Measurements from ENCODE around the gene PSEN1.
A peak's percentile ranks its signal among the peaks of the same experiment; 100 is the strongest.

The PSEN1 gene

DNA sequence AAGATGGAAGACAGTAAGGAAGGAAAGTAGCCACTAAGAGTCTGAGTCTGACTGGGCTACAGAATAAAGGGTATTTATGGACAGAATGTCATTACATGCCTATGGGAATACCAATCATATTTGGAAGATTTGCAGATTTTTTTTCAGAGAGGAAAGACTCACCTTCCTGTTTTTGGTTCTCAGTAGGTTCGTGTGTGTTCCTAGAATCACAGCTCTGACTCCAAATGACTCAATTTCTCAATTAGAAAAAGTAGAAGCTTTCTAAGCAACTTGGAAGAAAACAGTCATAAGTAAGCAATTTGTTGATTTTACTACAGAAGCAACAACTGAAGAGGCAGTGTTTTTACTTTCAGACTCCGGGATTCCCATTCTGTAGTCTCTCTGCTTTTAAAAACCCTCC, 85.6 kb downstream of the PSEN1 start:
- no peak for DNase-seq

DNA sequence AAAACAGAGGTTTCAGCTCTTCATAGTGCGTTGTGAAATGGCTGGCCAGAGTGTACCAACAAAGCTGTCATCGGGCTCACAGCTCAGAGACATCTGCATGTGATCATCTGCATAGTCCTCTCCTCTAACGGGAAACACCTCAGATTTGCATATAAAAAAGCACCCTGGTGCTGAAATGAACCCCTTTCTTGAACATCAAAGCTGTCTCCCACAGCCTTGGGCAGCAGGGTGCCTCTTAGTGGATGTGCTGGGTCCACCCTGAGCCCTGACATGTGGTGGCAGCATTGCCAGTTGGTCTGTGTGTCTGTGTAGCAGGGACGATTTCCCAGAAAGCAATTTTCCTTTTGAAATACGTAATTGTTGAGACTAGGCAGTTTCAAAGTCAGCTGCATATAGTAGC, 86.7 kb downstream of the PSEN1 start:
- DNase-seq = peak; percentile 42

DNA sequence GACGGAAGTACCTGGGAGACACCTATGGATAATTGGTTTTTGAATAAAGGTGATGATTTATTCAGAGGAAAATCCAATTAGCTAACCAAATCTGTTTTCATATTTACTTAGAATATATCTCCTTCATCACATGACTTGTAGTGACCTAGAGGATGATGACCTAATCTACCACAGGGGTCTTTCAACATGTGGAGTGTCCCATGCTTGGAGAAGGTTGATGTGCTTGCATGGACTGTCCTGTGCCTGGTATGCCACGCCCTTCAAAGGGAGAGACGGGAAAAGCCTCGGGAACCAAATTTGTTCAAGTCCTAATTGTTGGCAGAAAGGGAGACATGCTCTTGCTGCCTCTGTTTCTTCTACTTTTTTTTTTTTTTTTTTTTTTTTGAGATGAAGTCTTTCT, 89.2 kb downstream of the PSEN1 start:
- DNase-seq = no peak

DNA sequence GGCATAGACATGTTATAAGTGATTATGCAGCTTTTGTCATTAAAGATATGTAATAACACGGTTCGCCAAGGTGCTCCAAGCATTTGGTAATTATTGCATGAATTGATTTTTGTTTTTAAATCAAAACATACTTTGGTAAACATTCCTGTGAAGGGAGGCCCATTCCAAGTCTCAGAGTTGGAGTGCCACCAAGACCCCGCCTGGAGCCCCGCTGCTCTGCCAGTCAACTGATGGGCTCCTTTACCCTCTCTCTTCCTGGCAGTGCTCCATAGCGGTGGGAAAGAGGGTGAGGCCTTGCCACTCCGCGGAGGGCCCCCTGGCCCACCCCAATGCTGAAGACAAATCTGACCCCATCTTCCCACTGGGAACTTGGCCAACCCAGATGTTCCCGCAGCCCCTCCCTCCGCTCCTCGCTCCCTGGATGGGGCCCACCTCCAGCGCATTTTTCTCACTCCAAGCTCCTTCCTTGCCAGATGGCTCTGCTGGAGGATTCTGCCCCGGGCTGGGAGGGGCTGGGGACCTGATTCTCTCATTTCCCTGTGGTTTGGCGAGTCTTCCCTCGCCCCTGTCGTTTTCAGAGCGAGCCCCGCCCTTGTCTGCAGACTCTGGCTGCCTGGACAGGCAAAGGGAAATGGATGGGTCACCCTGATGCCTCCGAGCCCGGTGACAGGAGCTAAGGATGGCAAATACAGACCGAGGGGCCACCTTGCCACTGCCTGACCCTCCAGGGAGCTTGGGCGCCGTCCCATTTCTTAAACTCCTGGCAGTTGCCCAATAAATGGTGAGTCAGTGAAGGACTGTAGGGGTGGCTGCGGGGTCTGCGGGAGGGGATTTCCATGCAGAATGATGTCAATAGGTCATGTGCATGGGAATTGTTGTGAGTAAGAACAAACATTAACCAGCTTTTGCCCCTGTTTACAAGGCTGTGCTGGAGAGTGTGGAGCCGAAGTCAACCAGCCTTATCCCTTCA, 91.8 kb downstream of the PSEN1 start:
- DNase-seq = no peak

DNA sequence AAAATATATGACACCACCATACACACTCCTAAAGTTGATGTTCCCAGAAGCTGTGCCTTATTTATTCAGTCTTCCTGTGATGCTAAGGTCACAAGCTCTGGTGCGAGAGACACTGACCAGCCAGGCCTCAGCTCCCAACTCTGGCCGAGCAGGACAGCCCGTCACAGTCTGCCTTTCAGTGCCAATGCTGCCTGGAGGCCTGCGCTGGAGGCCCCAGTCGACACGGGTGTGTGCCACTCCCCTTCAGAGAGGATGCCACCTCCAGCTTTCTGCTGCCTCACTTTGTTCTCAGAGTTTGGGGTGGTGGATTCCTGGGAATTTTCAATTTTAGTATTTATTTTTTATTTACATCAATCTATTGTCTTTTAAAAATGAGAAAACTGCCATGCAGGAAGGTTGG, 93.7 kb downstream of the PSEN1 start:
- DNase-seq = no peak

DNA sequence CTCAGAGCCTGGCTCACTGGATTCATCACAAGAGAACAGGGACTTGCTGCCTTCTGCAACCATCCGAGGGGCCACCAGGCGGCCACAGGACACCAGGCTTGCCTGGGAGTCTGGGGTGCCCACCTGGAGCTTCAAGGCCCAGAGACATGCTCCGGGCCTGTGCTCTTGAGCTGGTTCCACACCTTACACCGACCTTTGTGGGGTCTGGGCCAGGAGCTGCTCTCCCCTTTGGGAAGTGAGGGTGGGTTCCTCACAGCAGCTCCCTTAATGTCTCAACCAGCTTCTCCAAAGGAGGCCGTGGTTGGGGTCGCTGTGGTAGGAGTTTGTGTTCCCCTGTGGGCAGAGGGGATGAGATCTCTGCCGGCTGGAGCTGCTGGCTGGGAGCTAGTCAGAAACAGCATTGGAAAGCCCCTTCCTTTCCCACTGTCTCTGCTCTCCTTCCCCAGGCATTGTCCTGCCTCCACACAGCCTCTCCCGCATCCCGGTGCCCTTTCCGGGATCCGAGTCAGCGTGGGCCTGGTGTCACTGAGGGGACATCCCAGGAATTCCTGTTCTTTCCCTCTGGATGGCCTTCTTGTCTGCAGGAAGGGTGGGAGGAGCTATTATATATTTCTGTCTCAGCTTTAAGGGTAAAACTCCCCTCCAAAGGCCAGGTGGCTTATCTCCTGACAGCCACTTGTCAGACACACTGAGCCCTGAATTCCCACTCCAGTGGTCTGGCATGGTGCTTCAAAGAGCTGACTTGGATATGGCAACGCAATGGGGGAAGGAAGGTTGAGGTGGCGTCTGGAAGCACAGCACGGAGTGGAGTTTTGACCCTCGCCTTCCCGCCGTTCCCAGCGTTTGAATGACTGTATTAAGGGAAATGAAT, 95.9 kb downstream of the PSEN1 start:
- DNase-seq = no peak

DNA sequence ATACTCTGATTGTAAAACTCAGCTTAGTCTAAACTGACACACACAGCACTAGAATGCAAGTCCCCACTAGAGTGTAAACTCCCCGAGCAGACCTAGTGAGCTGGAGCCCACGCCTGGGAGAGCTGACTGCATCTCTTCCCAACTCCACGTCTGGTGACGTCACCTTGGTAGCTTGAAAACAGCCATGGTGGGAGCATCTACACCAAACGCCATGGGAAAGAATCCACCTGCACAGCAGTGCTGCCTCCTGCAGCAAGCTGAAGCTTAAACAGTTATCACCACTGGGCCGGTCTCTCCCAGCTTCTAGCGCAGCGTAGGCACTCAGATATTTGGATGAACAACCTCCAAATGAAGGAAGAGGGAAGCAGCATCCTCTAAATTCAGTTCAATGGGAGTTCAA, 96.7 kb downstream of the PSEN1 start:
- no peak for DNase-seq

DNA sequence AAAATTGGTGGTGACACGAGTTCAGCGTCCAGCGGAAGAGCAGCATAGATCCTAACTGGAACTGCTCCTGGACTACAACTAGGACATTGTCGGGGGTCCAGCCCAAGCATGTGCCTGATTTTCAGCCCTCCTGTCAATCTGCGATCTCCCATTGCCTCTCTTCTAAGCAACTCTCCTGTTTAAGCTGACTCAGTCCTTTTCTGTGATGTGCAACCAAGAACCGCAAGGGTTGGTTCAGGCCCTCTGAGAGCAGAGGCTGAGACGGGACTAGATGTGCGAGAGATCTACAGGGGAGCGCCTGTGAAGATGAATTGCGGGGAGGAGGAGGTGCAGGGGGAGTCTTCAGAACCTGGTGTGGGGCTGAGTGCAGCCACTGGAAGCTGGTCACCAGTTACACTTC, 97.3 kb downstream of the PSEN1 start:
- DNase-seq = no peak

DNA sequence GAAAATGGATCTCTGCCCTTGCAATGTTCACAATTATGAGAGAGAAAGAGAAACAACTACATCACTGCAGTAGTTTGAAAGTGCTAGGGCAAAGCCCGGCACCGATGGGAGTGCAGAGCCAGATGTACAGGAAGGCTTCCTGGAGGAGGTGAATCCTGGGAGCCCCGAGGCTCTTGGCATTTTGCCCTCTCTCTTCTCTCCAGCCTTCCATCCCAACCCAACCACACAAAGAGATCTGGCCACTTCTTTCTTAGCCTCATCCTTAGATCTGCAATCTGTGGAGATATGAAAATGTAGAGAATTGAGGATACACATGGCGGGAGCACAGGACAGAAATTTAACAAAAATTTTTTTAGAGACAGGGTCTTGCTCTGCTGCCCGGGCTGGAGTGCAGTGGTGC, 97.7 kb downstream of the PSEN1 start:
- no peak for DNase-seq

DNA sequence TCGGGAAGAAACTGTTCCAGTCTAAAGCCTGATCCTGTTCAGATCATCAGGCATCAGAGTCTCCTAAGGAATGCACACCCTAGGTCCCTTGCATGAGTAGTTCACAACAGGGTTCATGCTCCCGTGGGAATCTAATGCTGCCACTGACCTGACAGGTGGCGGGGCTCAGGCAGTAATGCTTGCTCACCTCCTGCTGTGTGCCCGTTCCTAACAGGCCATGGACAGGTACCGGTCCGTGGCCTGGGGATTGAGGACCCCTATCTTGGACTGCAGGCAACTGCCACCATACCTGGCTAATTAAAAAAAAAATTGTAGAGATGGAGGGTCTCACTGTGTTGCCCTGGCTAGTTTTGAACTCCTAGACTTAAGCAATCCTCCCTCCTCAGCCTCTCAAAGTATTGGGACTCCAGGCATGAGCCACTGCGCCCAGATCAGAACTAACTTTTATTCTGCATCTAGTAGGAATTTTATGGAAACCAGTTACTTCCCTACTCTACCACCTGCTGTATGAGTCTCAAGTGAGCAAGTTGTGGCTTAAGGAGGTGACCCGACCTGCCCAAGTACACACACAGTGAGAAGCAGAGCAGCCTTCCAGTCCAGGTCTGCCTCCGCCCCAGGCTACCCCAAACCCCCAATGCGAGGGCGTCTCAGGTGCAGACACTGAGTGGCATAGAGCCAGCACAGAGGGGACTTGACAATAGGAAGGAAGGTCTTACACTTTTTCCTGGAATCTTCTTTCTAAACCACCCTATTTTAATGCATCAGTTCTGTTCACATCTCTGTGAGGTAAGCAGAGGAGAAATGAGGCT, 98.5 kb downstream of the PSEN1 start:
- no peak for DNase-seq

DNA sequence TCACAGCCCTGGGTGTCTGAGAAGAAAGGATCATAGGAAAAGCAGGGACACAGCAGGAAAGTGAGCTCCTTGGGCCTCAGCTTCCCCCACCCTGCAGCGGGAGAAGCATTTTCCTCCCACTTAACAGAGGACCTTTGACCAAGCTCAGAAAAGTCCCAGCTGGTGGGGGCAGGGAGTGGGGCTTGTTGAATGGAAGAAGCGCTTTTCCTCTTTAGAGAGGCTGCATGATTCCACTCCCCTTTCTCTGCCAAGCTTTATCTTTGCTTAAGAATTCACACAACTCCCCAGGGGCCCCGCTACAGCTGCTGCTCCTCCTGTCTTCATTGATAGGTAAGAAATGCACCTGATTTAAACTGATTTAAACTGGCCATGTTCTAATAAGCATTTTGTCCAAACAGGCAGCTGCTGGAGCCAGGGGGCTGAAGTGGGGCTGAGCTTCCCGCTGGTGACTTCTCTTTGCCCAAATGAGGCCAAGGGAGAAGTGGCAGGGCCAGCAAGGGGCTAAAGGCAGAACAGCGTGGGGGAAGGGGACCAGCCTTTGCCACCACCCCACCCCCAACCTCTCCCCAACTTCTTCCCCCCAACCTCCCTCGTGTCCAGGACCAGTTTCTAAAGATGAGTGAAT, 99.3 kb downstream of the PSEN1 start:
- DNase-seq = no peak

DNA sequence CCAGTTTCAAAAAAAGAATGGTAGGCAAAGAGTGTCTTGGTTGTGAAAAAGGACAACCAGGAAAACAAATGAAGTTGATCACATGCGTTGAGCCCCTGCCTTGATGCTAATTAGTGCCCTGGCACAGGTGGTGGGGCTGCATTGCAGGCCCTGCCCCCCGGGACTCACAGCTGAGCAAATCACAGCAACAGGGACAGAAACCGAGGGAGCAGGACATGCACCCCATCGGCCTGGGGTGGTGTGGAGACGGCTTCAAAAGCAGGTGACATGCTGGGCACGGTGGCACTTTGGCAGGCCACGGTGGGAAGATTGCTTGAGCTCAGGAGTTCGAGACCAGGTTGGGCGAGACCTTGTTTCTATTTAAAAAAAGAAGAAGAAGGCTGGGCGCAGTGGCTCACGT, 99.8 kb downstream of the PSEN1 start:
- no peak for DNase-seq

DNA sequence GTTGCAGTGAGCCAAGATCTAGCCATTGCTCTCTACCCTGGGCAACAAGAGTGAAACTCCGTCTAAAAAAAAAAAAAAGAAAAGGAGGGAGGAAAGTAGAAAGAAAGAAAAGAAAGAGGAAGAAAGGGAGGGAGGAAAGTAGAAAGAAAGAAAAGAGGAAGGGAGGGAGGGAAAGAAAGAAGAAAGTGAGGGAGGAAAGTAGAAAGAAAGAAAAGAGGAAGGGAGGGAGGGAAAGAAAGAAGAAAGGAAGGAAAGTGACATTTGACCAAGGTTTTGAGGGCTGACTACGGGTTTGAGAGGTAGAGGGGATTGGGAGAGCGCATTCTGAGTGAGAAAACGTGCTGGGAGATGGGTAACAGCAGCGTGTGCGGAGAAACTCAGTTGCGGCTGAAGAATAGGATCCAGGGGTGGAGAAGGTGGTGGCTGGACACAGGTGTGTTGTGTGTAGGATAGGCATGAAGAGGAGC, 100.5 kb downstream of the PSEN1 start:
- DNase-seq = no peak

DNA sequence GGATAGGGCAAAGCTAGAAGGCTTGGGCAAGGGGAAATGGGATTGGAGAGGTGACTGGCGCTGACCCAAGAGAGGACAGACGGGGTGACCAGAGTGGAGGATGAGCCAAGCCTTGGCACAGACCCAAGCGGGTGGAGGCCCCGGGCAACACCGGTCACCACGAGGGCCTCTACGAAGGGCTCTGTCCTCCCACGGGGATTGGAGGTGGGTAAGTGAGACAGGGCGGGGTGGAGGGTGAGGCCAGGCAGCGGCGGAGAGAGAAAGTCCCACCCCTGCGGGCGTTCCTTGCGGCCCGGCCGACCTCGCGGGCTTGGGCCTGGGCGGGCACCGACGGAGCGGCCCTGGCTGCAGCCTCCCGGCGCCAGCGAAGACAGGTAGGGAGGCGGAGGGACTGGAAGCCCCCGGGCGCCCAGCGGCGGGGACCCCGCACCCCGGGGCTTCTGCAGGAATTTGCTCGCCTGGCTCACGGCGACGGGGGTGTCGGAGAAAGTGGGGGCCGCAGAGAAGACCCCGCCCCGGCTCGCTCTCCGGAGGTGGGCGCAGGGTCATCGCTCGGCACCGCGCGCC, 101.0 kb downstream of the PSEN1 start, which contains the start of gene PAPLN:
Gene PAPLN (plus strand): TSS at position 288 of the 567 bp plus-strand sequence. CDS start 2,273 bp downstream, outside the sequence.
- DNase-seq = peak; percentile 26

DNA sequence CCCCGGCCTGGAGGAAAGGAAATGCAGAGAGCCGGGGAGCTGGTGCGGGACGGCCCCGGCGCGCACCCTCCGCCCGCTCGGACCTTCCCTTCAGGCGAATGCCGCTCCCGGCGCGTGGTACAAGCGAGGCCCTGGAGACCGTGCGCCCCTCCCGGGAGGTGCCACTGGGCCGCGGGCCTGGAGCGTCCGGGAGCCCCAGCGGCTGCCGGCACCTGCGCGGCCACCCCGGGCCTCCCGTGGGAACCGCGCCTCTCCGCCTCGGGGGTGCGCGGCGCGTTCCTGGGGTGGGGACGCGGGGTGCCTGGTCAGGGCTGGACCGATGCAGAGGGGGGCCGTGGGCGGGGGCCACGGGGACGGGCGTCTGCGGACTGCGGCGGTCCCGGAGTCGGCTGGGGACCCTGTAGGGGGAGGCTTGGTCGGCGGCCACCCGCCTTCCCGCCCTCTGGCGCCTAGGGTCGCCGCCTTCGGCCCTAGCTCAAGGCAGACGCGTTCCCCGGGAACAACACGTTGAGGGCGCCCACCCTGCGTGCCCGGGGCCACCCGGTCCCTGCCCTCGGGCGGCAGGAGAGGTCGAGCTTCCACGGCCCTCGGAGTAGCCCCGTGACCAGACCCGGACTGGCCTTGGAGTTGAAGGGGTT, 101.6 kb downstream of the PSEN1 start:
- DNase-seq = no peak

DNA sequence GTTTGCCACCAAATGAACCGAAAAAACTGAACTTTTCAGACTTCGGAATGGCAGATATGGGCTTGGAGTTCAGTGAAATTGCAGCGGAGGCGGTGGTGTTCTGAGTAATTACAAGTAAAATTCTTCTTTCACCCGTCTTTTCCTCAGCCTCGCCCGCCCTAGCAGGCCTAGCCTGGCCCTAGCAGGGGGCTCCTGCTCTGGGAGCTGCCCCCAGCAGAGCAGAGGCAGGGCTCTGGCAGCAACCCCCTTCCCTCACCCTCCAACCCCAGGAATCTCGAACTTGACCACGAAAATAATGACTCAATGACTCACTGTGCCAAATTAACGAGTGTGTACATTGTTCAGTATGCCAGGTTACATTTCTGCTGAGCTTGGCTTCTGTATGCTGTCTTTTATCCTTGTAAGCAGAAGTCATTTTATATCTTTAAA, 102.1 kb downstream of the PSEN1 start:
- DNase-seq = peak; percentile 38

DNA sequence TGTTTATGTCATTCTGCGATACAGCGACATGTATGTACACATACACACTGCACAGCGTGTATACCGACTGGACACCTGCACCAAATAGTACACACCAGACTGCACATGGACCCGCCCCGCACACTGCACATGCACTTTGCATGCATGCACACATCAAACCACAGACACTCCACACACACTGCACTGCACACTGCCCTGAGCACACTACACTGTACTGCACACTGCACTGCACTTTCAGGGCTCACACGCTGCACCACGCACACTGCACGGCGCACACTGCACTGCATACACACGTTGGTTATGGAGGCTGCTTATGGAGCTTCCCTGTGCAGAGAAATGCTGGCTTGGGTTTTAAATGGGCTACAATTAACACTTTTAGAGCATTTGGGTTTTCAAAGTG, 102.6 kb downstream of the PSEN1 start:
- DNase-seq = no peak

DNA sequence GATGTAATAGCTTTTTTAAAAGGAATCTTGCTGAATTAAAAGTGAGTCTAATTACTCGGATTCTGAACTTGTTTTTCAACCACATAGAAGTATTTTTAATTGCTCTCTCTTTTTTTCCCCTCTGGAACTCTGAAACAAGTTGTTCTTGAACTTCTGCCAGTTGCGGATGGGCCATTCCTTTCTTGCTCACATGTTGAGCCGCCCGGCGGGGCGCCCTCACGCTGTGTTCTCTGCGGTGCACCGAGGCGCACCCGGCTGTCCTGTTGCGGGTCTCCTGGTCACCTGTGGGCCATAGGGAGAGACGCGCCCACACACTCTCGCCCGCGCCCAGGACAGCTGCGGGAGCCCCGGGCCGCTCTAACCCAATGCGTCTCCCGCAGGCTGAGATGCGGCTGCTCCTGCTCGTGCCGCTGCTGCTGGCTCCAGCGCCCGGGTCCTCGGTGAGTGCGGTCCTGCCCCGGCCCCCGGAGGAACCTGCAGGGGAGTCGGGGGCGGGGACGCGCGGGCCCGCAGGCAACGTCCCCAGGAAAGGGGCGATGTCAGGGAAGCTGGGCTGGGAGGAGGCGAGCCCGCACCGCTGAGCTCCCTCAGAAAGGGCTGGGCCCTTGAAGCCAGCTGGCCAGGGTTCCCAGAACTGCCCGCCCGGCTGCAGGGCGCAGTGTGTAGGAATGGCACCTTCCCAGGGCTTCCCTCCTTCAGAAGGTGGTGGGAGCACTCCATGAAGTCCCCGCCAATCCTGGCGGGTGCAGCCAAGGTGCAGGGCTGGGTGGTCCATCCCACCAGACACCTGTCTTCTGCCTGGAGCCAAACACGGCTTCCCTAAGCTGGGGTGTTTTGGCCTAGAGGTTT, 103.3 kb downstream of the PSEN1 start:
- no peak for DNase-seq

DNA sequence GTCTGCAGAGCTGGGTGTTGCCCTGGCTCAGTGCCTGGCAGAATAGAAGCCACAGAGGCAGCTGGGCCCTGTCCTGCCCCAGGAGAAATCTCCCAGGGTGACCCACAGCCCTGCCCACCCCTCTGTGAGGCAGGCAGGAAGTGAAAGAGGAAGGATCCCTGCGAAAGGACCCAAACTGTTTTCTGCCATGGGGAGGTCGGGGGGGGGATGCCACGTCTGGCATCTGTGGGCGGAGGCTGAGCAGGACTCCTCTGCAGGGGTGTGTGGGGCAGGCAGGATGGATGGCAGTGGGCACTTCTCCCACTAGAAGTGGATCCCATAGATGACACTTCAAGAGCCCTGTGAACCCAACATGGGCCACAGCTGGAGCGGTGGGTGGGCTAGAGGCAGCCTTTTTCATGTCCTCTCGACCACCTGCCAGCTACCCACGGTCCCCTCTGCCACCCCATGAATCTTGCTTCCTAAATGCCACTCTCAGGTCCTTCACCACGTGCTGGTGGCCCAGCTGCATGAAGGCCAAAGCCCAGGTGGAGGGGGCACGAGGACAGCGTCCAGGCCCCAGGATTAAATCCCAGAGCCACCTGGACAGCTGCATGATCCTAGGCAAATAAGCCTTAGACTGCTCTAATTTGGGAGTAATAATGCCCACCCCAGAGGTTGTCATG, 104.6 kb downstream of the PSEN1 start:
- DNase-seq = no peak
